ENCODE results near the gene IGLL1.
A peak's percentile ranks its signal among the peaks of the same experiment; 100 is the strongest.
"Not testable (repeated sequence)": the region's sequence is repeated elsewhere in the genome, so short reads cannot be mapped to it uniquely, and the experiment has no call there.

Gene IGLL1

GRCh38 chr22:23544852-23545251, 35.2 kb downstream of the IGLL1 start:
- Histone ChIP-seq H3K27ac (ENCODE audit: poor library complexity, severe bottlenecking) (no peak overlapping the region), H3K4me3 (ENCODE audit: severe bottlenecking) (no peak overlapping the region), H3K9me3 (ENCODE audit: severe bottlenecking) (no peaks in the 10 kb centered on the region), H3K27me3 (ENCODE audit: insufficient read depth, poor library complexity, severe bottlenecking) (no peaks in the 10 kb centered on the region), H3K36me3 (ENCODE audit: low read depth) (no peaks in the 10 kb centered on the region), H3K4me1 (ENCODE audit: insufficient read depth, poor library complexity, severe bottlenecking) (no peaks in the 10 kb centered on the region)
- TF ChIP-seq, protein P1, sequence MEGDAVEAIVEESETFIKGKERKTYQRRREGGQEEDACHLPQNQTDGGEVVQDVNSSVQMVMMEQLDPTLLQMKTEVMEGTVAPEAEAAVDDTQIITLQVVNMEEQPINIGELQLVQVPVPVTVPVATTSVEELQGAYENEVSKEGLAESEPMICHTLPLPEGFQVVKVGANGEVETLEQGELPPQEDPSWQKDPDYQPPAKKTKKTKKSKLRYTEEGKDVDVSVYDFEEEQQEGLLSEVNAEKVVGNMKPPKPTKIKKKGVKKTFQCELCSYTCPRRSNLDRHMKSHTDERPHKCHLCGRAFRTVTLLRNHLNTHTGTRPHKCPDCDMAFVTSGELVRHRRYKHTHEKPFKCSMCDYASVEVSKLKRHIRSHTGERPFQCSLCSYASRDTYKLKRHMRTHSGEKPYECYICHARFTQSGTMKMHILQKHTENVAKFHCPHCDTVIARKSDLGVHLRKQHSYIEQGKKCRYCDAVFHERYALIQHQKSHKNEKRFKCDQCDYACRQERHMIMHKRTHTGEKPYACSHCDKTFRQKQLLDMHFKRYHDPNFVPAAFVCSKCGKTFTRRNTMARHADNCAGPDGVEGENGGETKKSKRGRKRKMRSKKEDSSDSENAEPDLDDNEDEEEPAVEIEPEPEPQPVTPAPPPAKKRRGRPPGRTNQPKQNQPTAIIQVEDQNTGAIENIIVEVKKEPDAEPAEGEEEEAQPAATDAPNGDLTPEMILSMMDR (IDR thresholded peaks at IDR 0.05; ENCODE audit: poor library complexity, severe bottlenecking), result no peak
- DNase-seq (ENCODE audit: low spot score) (no peak), ATAC-seq (ENCODE audit: low read depth) (no peak)

DNA sequence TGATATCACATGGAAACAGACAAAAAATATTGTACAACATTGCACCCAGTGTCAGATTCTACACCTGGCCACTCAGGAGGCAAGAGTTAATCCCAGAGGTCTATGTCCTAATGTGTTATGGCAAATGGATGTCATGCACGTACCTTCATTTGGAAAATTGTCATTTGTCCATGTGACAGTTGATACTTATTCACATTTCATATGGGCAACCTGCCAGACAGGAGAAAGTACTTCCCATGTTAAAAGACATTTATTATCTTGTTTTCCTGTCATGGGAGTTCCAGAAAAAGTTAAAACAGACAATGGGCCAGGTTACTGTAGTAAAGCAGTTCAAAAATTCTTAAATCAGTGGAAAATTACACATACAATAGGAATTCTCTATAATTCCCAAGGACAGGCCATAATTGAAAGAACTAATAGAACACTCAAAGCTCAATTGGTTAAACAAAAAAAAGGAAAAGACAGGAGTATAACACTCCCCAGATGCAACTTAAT, 36.5 kb downstream of the IGLL1 start:
- H3K27me3 ChIP-seq (ENCODE audit: insufficient read depth, poor library complexity, severe bottlenecking); H3K36me3 ChIP-seq (ENCODE audit: low read depth); H3K27ac ChIP-seq (ENCODE audit: poor library complexity, severe bottlenecking); ATAC-seq (ENCODE audit: low read depth); H3K9me3 ChIP-seq (ENCODE audit: severe bottlenecking); H3K4me3 ChIP-seq (ENCODE audit: severe bottlenecking); DNase-seq (ENCODE audit: low spot score); H3K4me1 ChIP-seq (ENCODE audit: insufficient read depth, poor library complexity, severe bottlenecking): not testable (repeated sequence)

DNA sequence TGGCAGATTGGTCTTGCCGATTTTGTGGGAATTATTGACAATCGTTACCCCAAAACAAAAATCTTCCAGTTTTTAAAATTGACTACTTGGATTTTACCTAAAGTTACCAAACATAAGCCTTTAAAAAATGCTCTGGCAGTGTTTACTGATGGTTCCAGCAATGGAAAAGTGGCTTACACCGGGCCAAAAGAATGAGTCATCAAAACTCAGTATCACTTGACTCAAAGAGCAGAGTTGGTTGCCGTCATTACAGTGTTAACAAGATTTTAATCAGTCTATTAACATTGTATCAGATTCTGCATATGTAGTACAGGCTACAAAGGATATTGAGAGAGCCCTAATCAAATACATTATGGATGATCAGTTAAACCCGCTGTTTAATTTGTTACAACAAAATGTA, 37.2 kb downstream of the IGLL1 start:
- Histone ChIP-seq H3K9me3 (ENCODE audit: severe bottlenecking) (no peaks in the 10 kb centered on the region), H3K4me3 (ENCODE audit: severe bottlenecking) (no peak overlapping the region), H3K4me1 (ENCODE audit: insufficient read depth, poor library complexity, severe bottlenecking) (no peaks in the 10 kb centered on the region), H3K27ac (ENCODE audit: poor library complexity, severe bottlenecking) (no peak overlapping the region), H3K36me3 (ENCODE audit: low read depth) (no peaks in the 10 kb centered on the region), H3K27me3 (ENCODE audit: insufficient read depth, poor library complexity, severe bottlenecking) (no peaks in the 10 kb centered on the region)
- TF ChIP-seq, protein P1 (IDR thresholded peaks at IDR 0.05; ENCODE audit: poor library complexity, severe bottlenecking), result no peak
- ATAC-seq (ENCODE audit: low read depth) (no peak), DNase-seq (ENCODE audit: low spot score) (no peak)

DNA sequence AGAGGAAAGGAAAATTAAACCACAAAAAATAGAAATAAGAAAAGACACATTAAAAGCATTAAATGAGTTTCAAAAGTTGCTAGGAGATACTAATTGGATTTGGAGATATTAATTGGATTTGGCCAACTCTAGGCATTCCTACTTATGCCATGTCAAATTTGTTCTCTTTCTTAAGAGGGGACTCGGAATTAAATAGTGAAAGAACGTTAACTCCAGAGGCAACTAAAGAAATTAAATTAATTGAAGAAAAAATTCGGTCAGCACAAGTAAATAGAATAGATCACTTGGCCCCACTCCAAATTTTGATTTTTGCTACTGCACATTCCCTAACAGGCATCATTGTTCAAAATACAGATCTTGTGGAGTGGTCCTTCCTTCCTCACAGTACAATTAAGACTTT, 37.7 kb downstream of the IGLL1 start:
- H3K27ac ChIP-seq (ENCODE audit: poor library complexity, severe bottlenecking); H3K4me1 ChIP-seq (ENCODE audit: insufficient read depth, poor library complexity, severe bottlenecking); ATAC-seq (ENCODE audit: low read depth); H3K27me3 ChIP-seq (ENCODE audit: insufficient read depth, poor library complexity, severe bottlenecking); H3K36me3 ChIP-seq (ENCODE audit: low read depth); H3K9me3 ChIP-seq (ENCODE audit: severe bottlenecking); H3K4me3 ChIP-seq (ENCODE audit: severe bottlenecking); DNase-seq (ENCODE audit: low spot score): not testable (repeated sequence)

- DNase-seq (ENCODE audit: low spot score); H3K4me3 ChIP-seq (ENCODE audit: severe bottlenecking); ATAC-seq (ENCODE audit: low read depth); H3K27ac ChIP-seq (ENCODE audit: poor library complexity, severe bottlenecking); H3K4me1 ChIP-seq (ENCODE audit: insufficient read depth, poor library complexity, severe bottlenecking); H3K36me3 ChIP-seq (ENCODE audit: low read depth); H3K27me3 ChIP-seq (ENCODE audit: insufficient read depth, poor library complexity, severe bottlenecking); H3K9me3 ChIP-seq (ENCODE audit: severe bottlenecking): not testable (repeated sequence)
- TF ChIP-seq, protein P1 (IDR thresholded peaks at IDR 0.05; ENCODE audit: poor library complexity, severe bottlenecking), result peak; percentile 69
Observed at GRCh38 chr22:23541849-23542281, 38.2 kb downstream of the IGLL1 start.

GRCh38 chr22:23540837-23541236, 39.3 kb downstream of the IGLL1 start:
- not testable (repeated sequence) for ATAC-seq (ENCODE audit: low read depth); H3K4me1 ChIP-seq (ENCODE audit: insufficient read depth, poor library complexity, severe bottlenecking); H3K4me3 ChIP-seq (ENCODE audit: severe bottlenecking); H3K9me3 ChIP-seq (ENCODE audit: severe bottlenecking); H3K36me3 ChIP-seq (ENCODE audit: low read depth); H3K27ac ChIP-seq (ENCODE audit: poor library complexity, severe bottlenecking); DNase-seq (ENCODE audit: low spot score); H3K27me3 ChIP-seq (ENCODE audit: insufficient read depth, poor library complexity, severe bottlenecking)
